H1 (cell line): ENCODE data around the gene CTNNBL1. TPM values are rescaled to one million over a fixed set of nuclear protein-coding genes. Genes with fewer than 3 reads are reported as not detected.

Experiments used
- CTCF ChIA-PET: fragments of 300-600 bp; sonication (Branson Sonifier 250); formaldehyde crosslinking; loops from one replicate; lab custom pipeline; 2021; ENCODE audit not compliant: partially characterized antibody; lab: Charles Lee
- POLR2A ChIA-PET: fragments of 300-600 bp; sonication (Branson Sonifier 250); formaldehyde crosslinking; loops from one replicate; lab custom pipeline; 2021; ENCODE audit warnings: inconsistent platforms; ENCODE audit not compliant: partially characterized antibody; lab: Charles Lee
- DNase-seq, 2 experiments: peaks; one replicate each; pipeline versions ENCODE4 v3.0.0 to v3.0.0-alpha.2; 2010 to 2022; ENCODE audit warnings: low spot score in 2 of 2, low read depth in 1 of 2, mixed read lengths in 1 of 2
- FAIRE-seq: peaks from 2 replicates; lab custom pipeline; 2011; peaks lifted over from hg19 to GRCh38; lab: Jason Lieb, UNC
- H2AFZ ChIP-seq: 2 replicates; pipeline ENCODE4 v1.8.1; 2012; ENCODE audit warnings: low read length, inconsistent platforms
- H2AK5ac ChIP-seq: 2 replicates; pipeline ENCODE4 v1.6.1; 2013; ENCODE audit warnings: low read depth, low read length
- H2BK120ac ChIP-seq: replicated peaks from 2 replicates; pipeline ENCODE3; 2013; ENCODE audit warnings: low read depth, low read length, inconsistent platforms
- H2BK12ac ChIP-seq: 2 replicates; pipeline ENCODE4 v1.6.1; 2013; ENCODE audit warnings: low read depth, low read length
- H2BK15ac ChIP-seq: 2 replicates; pipeline ENCODE4 v1.6.1; 2013; ENCODE audit warnings: low read length
- H2BK20ac ChIP-seq: 2 replicates; pipeline ENCODE4 v1.6.1; 2013; ENCODE audit warnings: low read length
- H2BK5ac ChIP-seq: 2 replicates; pipeline ENCODE4 v1.6.1; 2013; ENCODE audit warnings: low read depth, low read length
- H3K14ac ChIP-seq: 2 replicates; pipeline ENCODE4 v1.6.1; 2013; ENCODE audit warnings: inconsistent platforms; ENCODE audit not compliant: insufficient read length
- H3K18ac ChIP-seq: 2 replicates; pipeline ENCODE4 v1.6.1; 2013; ENCODE audit warnings: low read length; ENCODE audit errors: extremely low read depth
- H3K23ac ChIP-seq: 2 replicates; pipeline ENCODE4 v1.6.1; 2013; ENCODE audit warnings: inconsistent platforms; ENCODE audit not compliant: insufficient read length
- H3K23me2 ChIP-seq: 2 replicates; pipeline ENCODE4 v1.6.1; 2013; ENCODE audit warnings: low read depth, low read length
- H3K27ac ChIP-seq: 2 replicates; pipeline ENCODE4 v1.6.1; 2011; ENCODE audit warnings: low read depth, low read length, inconsistent platforms
- H3K27me3 ChIP-seq, 4 experiments: replicated peaks in 1 of 4; 1 replicate in 1 of 4; 2 replicates in 3 of 4; pipeline versions ENCODE4 v1.6.1 to v1.8.1; 2011 to 2013; ENCODE audit warnings: low read length in 3 of 4, mild to moderate bottlenecking in 3 of 4, inconsistent platforms in 2 of 4, mixed read lengths in 2 of 4, moderate library complexity in 1 of 4; ENCODE audit not compliant: control insufficient read depth in 3 of 4, insufficient read depth in 3 of 4; ENCODE audit errors: extremely low read depth in 1 of 4
- H3K36me3 ChIP-seq, 4 experiments: 2 replicates each; pipeline versions ENCODE4 v1.6.1 to v1.8.1; 2011 to 2013; ENCODE audit warnings: mild to moderate bottlenecking in 4 of 4, low read length in 3 of 4, moderate library complexity in 2 of 4, control low read depth in 1 of 4, inconsistent platforms in 1 of 4; ENCODE audit not compliant: insufficient read depth in 4 of 4, control insufficient read depth in 2 of 4
- H3K4ac ChIP-seq: replicated peaks from 2 replicates; pipeline ENCODE3; 2013; ENCODE audit warnings: low read length, low read depth, mixed read lengths, inconsistent platforms; ENCODE audit not compliant: insufficient read length
- H3K4me1 ChIP-seq, 4 experiments: replicated peaks in 1 of 4; 1 replicate in 1 of 4; 2 replicates in 3 of 4; pipeline versions ENCODE4 v1.6.1 to v1.8.1; 2011 to 2013; ENCODE audit warnings: low read length in 3 of 4, inconsistent platforms in 2 of 4, mixed read lengths in 1 of 4; ENCODE audit not compliant: insufficient read depth in 4 of 4, control insufficient read depth in 3 of 4
- H3K4me2 ChIP-seq, 2 experiments: 2 replicates each; pipeline versions ENCODE4 v1.6.1 to v1.8.1; 2011 to 2013; ENCODE audit warnings: low read depth in 2 of 2, low read length in 2 of 2, control low read depth in 1 of 2, inconsistent platforms in 1 of 2, mild to moderate bottlenecking in 1 of 2; ENCODE audit not compliant: insufficient read depth in 1 of 2
- H3K4me3 ChIP-seq, 4 experiments: fragments of 200-600, 300-600 bp in 1 of 4; sonication (generic), shearing (Covaris generic), sonication (Bioruptor Twin) in 1 of 4; 2 replicates each; pipeline versions ENCODE4 v1.5.1 to v1.8.1; 2011 to 2016; ENCODE audit warnings: low read length in 4 of 4, low read depth in 3 of 4, control low read depth in 2 of 4, inconsistent platforms in 2 of 4, mild to moderate bottlenecking in 2 of 4, mixed read lengths in 1 of 4, moderate library complexity in 1 of 4; ENCODE audit not compliant: insufficient read depth in 2 of 4; ENCODE audit errors: extremely low read depth in 1 of 4
- H3K56ac ChIP-seq: replicated peaks from 2 replicates; pipeline ENCODE3; 2013; ENCODE audit warnings: low read depth, mild to moderate bottlenecking, mixed read lengths, low read length, inconsistent platforms; ENCODE audit not compliant: insufficient read length
- H3K79me1 ChIP-seq: 2 replicates; pipeline ENCODE4 v1.6.1; 2013; ENCODE audit warnings: low read depth, low read length, control low read depth
- H3K79me2 ChIP-seq, 2 experiments: 2 replicates each; pipeline versions ENCODE4 v1.6.1 to v1.8.1; 2012 to 2013; ENCODE audit warnings: low read length in 2 of 2, mild to moderate bottlenecking in 2 of 2, inconsistent platforms in 1 of 2; ENCODE audit not compliant: insufficient read depth in 2 of 2, control insufficient read depth in 1 of 2
- H3K9ac ChIP-seq, 4 experiments: replicated peaks in 1 of 4; 1 replicate in 1 of 4; 2 replicates in 3 of 4; pipeline versions ENCODE4 v1.6.1 to v1.8.1; 2011 to 2013; ENCODE audit warnings: low read depth in 3 of 4, low read length in 3 of 4, control low read depth in 2 of 4, mild to moderate bottlenecking in 2 of 4, moderate library complexity in 2 of 4, inconsistent platforms in 1 of 4; ENCODE audit errors: extremely low read depth in 1 of 4
- H3K9me3 ChIP-seq, 2 experiments: 2 replicates each; pipeline versions ENCODE4 v1.6.1 to v1.8.1; 2012 to 2013; ENCODE audit warnings: mild to moderate bottlenecking in 2 of 2, moderate library complexity in 2 of 2, control low read depth in 1 of 2, inconsistent platforms in 1 of 2, low read depth in 1 of 2, low read length in 1 of 2, mixed read lengths in 1 of 2; ENCODE audit not compliant: insufficient read depth in 2 of 2
- H4K20me1 ChIP-seq, 2 experiments: replicated peaks in 1 of 2; 2 replicates each; pipeline versions ENCODE3 to v1.8.1; 2011 to 2013; ENCODE audit warnings: inconsistent platforms in 2 of 2, low read length in 2 of 2, mild to moderate bottlenecking in 1 of 2; ENCODE audit not compliant: insufficient read depth in 2 of 2, control insufficient read depth in 1 of 2
- H4K5ac ChIP-seq: 2 replicates; pipeline ENCODE4 v1.6.1; 2013; ENCODE audit warnings: low read length, low read depth, mixed read lengths, inconsistent platforms; ENCODE audit not compliant: insufficient read length
- H4K8ac ChIP-seq: 2 replicates; pipeline ENCODE4 v1.8.0; 2013; ENCODE audit warnings: mild to moderate bottlenecking, moderate library complexity, low read length, inconsistent platforms; ENCODE audit not compliant: insufficient read depth; ENCODE audit errors: extremely low read depth
- H4K91ac ChIP-seq: replicated peaks from 2 replicates; pipeline ENCODE3; 2013; ENCODE audit warnings: low read length, mixed read lengths, inconsistent platforms; ENCODE audit not compliant: insufficient read length
- SRF ChIP-seq: IDR thresholded peaks from 2 replicates; pipeline ENCODE4 v1.6.1; 2011; ENCODE audit warnings: mild to moderate bottlenecking, low read depth, low read length, moderate library complexity
- WGBS, 2 experiments: shearing (Covaris generic) in 1 of 2; methylation state at CpG; one replicate each; pipeline versions ENCODE4 v1.1.6 to v1.1.7; 2013 to 2015; ENCODE audit warnings: low lambda C conversion rate in 2 of 2, mixed read lengths in 2 of 2, inconsistent platforms in 1 of 2, low coverage in 1 of 2, missing lambda C conversion rate in 1 of 2; ENCODE audit not compliant: insufficient replicate concordance in 2 of 2, insufficient coverage in 1 of 2, insufficient read length in 1 of 2; ENCODE audit errors: extremely low coverage in 1 of 2, missing lambda C conversion rate in 1 of 2; 5-methylcytosine and 5-hydroxymethylcytosine counted together
- polyA plus RNA-seq, 7 experiments: library from polyadenylated mRNA; depleted of rRNA in 3 of 7; stranded (reverse) in 5 of 7; unstranded in 2 of 7; fragments of >200 nt in 5 of 7; fragments of 200-250 nt in 2 of 7; gene quantifications; 1 replicate in 5 of 7; 2 replicates in 1 of 7; 4 replicates in 1 of 7; pipeline versions ENCODE4 v1.2.1 to v1.2.3, GENCODE V29; 2011 to 2013; ENCODE audit warnings: missing spikeins in 2 of 7, mixed read lengths in 2 of 7
- total RNA-seq: library from RNA; stranded (reverse); fragmentation: NEBNext Ultra II Directional; extraction: Animal tissue kit (Norgen Biotek cat#: 25700); gene quantifications from 2 replicates; pipeline ENCODE4 v1.2.1, GENCODE V29; 2021

The CTNNBL1 gene
- total and polyA plus RNA-seq, 2 of the 8 experiments (the other 6 are each of a cell fraction or from before 2014, with no cell fraction given), result 19.6 to 81.6 TPM

GRCh38 chr20:37859406-37860171 lies 165.8 kb downstream of the CTNNBL1 start:
- H3K36me3 ChIP-seq, result peaks cover 0 to 5% (median 3%) of the 10 kb centered on the region in 4 experiments; a peak in 3 of 8 replicates
- no peak overlapping the region for H4K91ac ChIP-seq
- no peak for TF ChIP-seq SRF
- H2BK12ac ChIP-seq, result no peak overlapping the region
- no peak overlapping the region for H2BK120ac ChIP-seq
- no peak overlapping the region for H3K4me2 ChIP-seq
- no peaks in the 10 kb centered on the region for H3K23me2 ChIP-seq
- H4K8ac ChIP-seq, result no peak overlapping the region
- ChIA-PET CTCF (interaction anchor here (1.0 to 1.2 kb wide), 2 partner anchors 32 to 101 kb away, joined by 3 to 4 read pairs; no protein-coding TSS in a partner anchor), POLR2A (no interaction called here)
- H3K14ac ChIP-seq, result no peak overlapping the region
- DNase-seq (no peak), FAIRE-seq (no peak)
- H3K27ac ChIP-seq, result no peak overlapping the region
- no peak overlapping the region for H3K4me3 ChIP-seq
- no peaks in the 10 kb centered on the region for H4K20me1 ChIP-seq
- no peak overlapping the region for H3K4ac ChIP-seq
- H3K56ac ChIP-seq, result no peak overlapping the region
- 86% methylated on average over 15 of the region's 15 CpGs; no CpG with 5 or more reads in 1 of the 2 experiments for WGBS, 2 experiments
- H2BK20ac ChIP-seq, result no peak overlapping the region
- no peaks in the 10 kb centered on the region for H3K9me3 ChIP-seq
- H3K79me1 ChIP-seq, result no peaks in the 10 kb centered on the region
- no peak overlapping the region for H3K9ac ChIP-seq
- H3K27me3 ChIP-seq, result no peaks in the 10 kb centered on the region
- no peak overlapping the region for H2BK5ac ChIP-seq
- no peak overlapping the region for H3K23ac ChIP-seq
- no peak overlapping the region for H2BK15ac ChIP-seq
- no peak overlapping the region for H2AFZ ChIP-seq
- no peak overlapping the region for H3K18ac ChIP-seq
- no peaks in the 10 kb centered on the region; a peak in 1 of 7 replicates for H3K4me1 ChIP-seq
- H2AK5ac ChIP-seq, result no peak overlapping the region
- no peaks in the 10 kb centered on the region for H3K79me2 ChIP-seq
- H4K5ac ChIP-seq, result no peak overlapping the region
